HG03175 (cell line): ENCODE measurements around the gene ATXN10.

ENCODE experiments used
- ATAC-seq: cut with Tn5 transposase; IDR thresholded peaks from one replicate; pipeline ENCODE4 v1.9.1; 2021; ENCODE audit warnings: mild to moderate bottlenecking, moderate library complexity; ENCODE audit not compliant: unreplicated experiment

The ATXN10 gene

DNA sequence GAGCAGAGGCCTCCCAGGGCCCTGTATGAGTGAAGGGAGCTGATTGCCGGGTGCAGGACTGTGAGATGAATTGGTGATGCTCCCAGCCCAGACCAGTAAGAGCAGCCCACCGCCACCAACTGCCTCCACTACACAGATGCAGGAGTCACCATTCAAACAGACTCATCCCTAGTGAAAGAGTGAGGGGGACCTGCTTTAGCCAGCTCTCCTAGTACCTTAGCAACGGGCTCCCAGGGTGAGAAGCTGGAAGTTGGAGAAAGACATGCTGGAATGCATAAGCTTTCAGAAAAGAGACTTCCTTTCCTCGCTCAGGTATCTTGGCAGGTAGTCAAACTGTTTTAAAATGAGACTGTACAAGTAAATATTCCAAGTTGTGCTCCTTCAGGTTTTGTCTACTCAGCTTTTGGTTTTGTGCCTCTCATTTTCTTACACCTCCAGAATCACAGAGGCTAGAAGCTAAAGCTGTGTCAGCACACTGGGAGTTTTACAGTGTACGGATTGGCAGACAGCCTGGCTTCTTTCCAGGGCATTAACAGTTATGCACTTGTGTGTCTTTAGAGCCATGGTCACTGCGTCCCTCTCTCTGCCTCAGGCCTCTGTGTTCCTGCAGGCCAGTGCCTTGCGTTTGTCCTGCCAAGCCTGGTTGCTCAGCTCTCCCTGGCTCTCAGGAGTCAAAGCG, 146.2 kb downstream of the ATXN10 start:
- no peak for ATAC-seq

DNA sequence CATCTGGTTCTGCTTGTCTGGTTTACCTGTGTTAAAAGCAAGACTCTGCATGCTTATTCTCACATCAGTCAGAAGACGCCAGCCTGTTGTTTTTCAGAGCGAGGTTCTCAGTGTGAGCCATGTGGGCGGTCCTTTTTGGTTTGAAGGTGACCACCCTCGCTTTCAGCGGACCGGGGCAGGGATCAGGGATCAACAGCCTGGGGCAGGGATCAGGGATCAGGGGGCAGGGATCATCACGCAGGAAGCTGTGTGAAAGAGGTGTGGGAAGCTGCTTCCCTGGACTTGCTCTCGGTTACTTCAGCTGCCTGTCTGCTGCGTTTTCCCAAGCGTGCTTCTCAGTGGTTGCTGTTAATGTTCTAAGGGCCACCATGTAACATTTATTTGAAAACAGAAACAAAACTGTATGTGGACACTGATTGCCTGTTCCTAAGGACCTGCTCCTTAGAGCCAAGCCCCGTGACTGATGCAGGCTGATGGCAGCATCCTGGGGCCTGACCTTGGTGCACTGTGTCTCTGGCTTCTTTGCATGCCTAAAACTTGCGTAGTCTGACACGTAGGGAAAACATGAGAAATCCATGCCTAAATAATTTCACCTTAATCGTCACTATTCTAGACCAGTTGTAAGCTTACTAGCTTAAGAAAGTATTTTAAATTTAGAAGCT, 146.9 kb downstream of the ATXN10 start:
- no peak for ATAC-seq

DNA sequence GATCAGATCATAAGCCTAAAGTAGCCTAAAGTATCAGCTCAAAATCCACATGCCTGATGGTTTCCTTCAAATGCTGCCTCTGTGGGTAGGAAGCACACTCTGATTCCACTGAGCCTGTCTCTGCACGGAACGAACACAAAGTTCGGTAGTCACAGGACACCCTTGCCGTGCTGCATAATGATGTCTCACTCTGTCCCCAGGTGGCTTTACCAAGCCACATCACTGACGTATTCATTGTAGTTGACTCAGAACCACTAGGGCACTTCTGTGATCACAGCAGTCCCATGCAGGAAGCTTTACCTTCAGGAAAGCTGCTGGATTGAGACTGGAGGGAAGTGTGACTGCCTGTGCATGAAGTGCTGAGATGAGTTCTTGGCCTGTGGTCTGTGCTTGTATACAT, 147.7 kb downstream of the ATXN10 start:
- ATAC-seq = no peak

DNA sequence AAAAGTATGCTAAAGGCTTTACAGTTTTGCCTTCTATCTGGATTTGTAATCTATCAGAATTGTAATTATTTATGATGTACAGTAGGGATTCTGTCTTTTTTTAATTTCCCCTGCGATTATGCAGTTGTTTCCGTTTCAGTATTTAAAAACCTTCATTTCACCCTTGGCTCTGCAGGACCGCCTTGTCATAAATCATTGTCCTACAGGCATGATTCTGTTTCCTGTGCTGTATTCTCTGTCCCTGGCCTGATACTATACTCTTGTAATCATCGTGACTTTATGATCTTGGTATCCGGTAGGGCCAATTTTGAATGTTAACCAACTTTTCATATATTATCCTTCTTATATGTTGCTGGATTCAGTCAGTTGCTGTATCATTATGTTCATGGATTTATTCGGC, 151.7 kb downstream of the ATXN10 start:
- no peak for ATAC-seq

DNA sequence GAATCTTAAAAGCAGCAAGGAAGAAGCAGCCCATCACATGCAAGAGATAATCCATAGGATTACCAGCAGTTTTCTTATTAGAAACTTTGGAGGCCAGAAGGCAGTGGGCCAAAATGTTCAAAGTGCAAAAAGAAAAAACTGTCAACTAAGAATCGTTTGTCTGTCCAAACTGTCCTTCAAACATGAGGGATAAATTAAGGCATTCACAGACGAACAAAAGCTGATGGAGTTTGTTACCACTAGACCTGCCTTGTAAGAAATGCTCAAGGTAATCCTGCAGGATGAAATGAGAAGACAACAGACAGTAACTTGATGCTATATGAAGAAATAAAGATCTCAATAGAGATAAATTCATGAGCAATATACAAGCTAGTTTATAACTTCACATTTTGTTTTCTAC, 154.9 kb downstream of the ATXN10 start:
- no peak for ATAC-seq

DNA sequence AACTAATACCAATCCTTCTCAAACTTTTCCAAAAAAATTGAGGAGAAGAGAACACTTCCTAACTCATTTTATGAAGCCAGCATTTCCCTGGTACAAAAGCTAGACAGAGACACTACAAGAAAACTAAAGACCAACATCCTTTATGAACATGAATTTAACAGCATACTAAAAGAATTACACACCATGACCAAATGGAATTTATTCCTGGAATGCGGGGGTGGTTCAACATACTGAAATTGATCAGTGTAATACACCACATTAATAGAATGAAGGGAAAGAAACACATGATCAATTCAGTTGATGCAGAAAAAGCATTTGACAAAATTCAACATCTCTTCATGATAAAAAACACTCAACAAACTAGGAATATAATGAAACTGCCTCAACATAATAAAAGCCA, 157.2 kb downstream of the ATXN10 start:
- no peak for ATAC-seq

DNA sequence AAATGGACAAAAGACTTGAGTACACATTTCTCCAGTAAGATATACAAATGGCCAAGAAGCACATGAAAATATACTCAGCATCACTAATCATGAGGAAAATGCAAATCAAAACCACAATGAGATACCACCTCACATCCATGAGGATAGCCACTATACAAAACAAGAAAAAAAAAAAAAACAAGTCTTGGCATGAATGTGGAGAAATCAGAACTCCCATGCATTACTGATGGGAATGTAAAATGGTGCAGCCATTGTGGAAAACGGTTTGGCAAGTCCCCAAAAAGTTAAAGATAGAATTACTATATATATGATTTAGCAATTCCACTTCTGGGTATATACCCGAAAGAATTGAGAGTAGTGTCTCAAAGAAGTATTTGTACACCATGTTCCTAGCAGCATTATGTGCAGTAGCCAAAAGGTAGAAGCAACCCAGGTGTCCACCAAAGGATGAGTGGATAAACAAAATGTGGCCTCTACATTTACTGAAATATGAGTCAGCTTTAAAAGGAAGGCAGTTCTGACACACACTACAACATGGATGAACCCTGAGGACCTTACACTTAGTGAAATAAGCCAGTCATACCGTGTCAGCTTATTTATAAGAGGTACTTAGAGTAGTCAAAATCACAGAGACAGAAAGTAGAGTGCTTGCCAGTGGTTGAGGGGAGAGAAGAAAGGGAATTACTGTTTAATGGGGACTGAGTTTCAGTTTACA, 159.1 kb downstream of the ATXN10 start:
- no peak for ATAC-seq

DNA sequence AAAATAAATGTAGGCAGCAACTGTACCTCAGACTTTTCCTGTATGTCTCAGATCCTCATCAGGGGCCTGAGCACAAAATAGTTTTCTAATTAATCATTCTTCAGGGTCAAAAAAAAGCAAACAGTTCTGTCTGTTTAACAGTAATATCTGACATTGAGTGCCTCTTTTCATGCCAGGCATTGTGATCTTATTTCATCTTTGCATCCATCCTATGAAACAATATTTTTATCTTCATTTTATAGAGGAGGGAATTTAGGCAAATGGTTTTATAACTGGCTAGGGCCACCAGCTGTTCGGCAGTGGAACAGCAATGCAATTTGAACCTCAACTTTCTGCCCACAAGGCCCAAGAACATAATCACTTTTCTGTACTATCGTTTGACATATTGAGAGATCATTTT, 159.8 kb downstream of the ATXN10 start:
- ATAC-seq = no peak

DNA sequence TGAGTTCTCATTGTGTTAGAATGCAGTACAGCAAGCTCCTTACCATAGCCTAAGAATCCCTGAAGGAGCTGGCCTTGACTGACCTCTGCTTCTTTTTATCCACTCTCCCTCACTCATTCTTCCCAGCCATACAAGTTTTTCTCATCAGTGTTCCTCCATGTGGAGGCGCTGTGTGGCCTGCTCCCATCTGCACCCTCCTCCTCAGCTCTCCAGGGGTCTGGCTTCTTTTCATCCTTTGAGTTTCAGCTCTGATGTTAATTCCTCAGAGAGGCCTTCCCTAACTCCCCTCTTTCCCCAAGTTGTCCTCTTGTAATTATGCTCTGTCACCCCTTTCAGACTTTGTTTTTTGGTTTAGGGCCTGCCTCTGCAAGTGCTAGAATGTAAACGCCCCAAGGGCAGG, 160.5 kb downstream of the ATXN10 start:
- ATAC-seq = no peak

DNA sequence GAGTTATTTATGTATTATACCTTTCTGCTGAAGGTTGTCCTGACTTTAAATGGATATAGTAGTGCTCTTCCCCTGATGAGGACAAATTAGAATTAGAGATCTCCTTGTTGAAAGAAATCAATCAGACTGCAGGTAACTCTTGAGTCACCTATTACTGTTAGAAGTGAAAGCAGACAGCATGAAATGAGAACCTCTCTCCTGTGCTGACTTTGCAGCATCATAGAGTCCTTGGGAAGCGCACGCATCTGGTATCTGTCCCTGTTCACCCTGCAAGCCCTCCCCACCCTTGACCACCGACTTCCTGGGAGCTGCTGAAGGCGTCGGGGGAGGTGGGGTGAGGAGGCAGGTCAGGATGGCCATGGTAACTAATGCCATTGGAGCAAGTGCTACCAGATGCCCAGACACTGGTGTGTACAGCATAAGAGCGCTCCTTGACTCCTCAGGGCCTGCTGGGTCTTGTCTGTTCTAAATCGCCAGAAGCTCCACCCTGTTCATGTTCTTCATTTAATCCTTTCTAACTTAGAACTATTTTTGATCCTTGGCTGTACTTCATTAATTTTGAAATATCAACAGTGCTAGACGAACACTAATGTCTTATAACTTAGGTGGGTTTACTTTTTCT, 161.4 kb downstream of the ATXN10 start:
- no peak for ATAC-seq

DNA sequence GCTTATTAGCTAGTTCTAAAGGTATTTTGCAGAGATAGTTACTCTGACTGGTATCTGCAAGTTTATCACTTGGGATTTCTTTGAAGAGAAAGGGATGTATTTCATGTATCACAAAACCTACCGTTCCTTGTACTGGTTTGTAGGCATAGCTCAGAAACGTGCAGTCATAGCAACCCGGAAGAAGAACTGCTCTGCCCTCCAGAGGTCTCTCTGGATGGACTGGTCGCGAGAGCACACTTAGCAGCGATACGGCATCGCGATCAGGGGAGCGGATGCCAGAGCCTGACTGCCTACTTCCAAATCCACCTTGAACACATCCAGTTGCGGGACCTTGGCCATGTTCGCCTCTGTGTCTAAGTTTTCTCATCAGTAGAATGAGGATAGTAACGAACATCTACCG, 162.0 kb downstream of the ATXN10 start:
- ATAC-seq = no peak

DNA sequence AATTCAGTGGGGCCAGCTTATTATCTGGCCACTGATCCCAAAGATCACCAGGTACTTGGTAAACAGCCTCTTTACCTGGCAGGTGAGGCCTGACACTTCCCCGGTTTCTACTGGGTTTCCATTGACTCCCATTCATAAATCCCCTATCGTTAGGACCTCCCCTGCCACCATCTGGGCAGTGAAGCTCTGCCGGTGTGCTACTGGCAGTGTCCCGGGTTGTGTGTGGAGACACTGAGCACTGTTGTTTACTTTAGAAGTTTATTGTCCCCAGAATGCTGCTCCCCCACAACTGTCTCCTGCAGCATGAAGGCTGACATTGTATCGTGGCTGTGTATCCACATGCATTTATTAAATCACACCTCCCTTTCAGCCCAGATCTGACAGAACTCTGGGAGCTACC, 162.6 kb downstream of the ATXN10 start:
- no peak for ATAC-seq

DNA sequence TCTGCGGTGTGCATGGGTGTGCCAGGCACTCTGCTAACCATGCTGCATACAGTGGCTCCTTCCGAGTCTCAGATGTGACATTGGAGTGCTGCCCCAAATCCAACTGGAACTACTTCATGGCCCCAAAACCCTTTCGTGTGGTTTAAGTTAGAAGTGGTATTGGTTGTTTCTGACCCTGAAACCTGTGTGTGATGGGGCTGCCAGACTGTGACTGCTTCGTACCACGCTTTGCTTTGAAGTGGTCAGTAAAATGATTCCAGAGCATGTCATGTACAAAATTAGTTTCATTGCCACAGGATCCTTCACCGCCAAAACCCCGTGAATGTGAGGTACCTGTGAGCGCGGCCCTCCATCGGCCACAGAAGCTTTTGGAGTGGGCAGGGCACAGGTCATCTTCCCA, 163.2 kb downstream of the ATXN10 start:
- no peak for ATAC-seq

DNA sequence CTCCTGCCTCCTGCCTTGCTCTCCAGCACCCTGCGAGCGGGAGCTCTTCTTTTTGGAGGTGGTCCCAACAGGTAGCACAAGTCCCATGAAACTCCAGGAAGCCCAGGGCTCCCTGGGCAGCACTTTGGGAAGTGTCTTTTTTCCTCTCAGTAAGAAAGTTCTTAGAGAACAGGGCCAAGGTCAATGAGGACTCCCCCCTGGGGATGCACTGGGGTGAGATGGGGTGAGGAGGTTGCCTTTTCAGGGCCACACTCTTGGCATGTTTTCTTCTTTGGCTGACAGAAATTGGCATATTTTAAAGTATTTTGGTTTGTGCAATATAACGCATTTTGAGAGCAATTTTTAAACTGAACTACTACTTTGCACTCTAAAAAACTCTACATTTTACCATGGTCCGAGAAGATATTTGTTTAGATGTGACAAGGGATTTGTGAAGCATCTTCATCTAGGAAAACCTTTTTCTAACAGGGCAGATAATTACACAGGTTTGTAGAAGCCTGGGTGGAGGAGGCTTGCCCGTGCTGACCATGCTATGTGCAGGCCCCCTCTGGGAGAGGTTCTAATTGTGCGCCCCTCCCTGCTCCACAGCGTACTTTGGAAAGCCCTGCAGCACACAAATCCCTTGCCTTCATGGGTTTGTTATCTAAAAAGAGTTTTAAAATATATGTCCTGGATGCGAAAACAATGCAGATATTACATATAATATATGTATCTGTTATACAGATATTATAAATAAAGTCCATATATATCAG, 165.0 kb downstream of the ATXN10 start:
- no peak for ATAC-seq

DNA sequence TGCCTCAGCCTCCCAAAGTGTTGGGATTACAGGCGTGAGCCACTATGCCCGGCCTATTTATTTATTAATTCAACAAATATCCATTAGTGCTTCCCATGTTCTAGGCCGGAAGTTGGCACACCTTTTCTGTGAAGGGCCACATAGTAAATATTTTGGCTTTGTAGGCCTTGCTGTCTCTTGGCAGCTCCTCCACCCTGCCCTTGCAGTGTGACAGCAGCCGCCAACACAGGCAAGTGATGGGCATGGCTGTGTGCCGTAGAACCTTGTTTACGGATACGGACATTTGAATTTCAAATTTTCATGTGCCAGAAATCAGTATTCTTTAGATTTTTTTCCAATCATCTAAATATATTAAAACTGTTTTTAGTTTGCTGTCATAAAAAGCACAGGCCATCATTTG, 165.9 kb downstream of the ATXN10 start:
- no peak for ATAC-seq

DNA sequence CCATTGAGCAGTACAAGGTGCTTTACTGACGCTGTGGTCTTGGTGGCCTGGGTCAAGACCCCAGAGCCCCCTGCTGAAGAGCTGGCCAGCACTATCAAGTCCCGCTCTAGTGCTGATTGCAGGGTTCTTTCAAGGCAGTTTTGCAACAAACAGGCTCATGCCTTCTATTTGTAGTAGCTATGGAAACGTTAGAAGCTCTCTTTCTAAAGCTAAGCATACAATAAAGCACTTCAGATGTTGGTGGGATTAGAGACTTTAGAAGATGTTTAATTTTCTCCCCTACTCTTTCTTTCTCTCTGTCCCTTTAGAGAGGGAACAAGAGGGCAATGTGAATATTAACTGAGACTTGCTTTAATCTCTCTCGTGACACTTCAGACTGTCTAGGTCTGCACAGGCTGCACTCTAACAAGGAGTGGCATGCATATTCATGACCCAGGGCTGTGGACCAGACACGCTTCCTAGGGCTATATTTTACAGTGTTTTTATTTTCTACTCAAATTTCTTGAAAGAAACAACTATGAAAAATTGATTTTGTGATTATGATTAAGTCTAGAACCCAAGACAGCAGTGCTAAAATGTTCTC, 166.8 kb downstream of the ATXN10 start:
- no peak for ATAC-seq

DNA sequence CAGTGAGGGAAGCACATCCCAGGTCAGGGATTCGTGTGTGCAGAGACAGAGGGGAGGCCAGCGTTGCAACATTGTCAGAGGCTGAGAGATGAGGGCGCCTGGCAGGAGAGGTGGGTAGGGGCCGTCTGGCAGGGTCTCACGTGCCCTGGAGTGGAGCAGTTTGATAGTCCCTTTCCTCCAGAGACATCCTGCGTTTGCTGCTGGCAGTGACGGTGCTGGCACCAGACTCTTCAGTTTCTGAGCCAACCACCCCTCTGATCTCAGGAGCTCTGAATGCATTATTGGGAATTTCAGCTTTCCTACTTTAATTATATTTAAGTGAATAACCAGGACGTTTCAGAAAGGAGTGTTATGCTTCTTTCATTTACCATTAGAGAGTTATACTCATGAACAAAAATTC, 168.8 kb downstream of the ATXN10 start:
- ATAC-seq = no peak

DNA sequence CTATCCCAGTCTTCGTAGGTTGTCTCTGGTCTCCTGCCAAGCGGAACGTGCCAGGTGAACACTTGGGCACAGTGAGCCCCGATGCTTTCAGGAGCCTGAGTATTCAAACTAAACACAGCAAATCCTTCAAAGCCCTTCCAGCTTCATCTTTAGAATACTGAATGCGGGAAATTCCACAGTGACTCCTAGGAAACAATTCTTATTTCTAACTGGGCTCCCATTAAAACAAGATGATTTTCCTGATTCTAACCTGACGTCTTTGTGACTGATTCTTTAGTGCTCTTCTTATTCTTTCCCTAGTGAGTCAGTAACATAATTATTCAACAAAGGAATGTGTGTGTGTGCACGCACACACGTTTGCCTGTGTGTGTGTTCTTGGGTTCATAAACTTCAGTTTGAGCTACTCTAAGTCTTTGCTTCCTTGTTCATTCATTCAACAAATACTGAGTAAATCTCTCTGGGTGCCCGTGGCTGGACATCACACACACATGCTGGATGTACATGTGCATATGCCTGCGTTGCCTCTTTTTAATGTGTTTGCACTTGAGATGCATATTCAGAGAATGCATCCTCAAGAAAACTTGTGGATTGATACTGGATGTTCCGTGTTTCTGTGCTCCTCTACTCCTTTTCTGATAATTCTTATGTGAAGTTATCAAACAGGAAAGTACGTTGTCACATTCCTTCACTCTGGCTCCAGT, 170.8 kb downstream of the ATXN10 start:
- no peak for ATAC-seq

DNA sequence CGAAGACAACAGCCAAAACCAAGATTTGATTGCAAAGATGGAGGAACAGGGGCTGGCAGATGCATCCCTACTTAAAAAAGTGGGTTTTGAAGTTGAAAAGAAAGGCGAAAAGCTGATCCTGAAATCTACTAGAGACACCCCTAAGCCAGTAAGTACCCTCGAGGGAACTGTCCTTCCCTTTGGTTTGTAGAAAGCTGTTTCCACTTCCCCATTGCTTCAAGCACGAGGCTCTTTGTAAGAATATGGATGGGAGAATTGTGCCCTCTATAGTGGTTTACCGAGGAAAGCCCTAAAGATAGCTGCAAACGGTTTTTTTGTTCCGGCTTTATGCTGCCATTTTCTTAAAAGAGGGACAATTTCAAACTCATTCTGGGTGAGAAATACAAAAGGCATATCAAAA, 171.4 kb downstream of the ATXN10 start:
- no peak for ATAC-seq

DNA sequence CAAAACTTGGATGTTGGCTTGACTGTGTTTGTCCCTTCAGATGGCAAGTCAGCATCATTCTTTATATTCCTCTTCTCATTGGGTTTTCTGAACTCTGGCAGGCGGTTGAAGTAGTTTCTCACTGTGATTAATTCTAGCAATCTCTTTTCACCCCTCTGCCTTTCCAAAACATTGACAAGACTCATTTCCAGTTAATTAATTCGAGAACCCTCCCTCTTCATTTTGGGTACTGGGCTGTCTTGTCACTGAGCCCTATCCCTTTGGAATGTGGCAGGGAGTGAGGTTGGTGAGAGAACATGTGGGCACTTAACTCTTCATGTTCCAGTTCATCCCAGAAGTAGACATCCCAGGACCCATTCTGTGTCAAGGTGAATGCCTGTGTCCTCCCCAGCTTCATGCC, 172.4 kb downstream of the ATXN10 start:
- no peak for ATAC-seq
